T-cell (primary cell): ENCODE measurements around the gene MED27. TPM values are rescaled to one million over a fixed set of nuclear protein-coding genes. Genes with fewer than 3 reads are reported as not detected.

Experiments
- ATAC-seq, 4 experiments: fragments of 200-7000 bp in 3 of 4; fragments of 150-1000 bp in 1 of 4; cut with Tn5 transposase; replicated peaks in 1 of 4; 1 replicate in 3 of 4; 2 replicates in 1 of 4; pipeline ENCODE4 v1.10.0; 2021; ENCODE audit warnings: moderate library complexity in 3 of 4, mild to moderate bottlenecking in 2 of 4, moderate number of reproducible peaks in 1 of 4
- CTCF ChIA-PET, 2 donors: fragments of 300-600 bp; sonication (Branson Sonifier 250); formaldehyde crosslinking; loops; one replicate each; lab custom pipeline; 2022; ENCODE audit warnings: antibody characterized with exemption in 2 of 2; lab: Charles Lee
- POLR2A ChIA-PET, 2 donors: fragments of 300-600 bp; sonication (Branson Sonifier 250); formaldehyde crosslinking; loops; one replicate each; lab custom pipeline; 2022; ENCODE audit warnings: antibody characterized with exemption in 2 of 2; lab: Charles Lee
- DNase-seq, 35 experiments: peaks; one replicate each; pipeline versions ENCODE4 v3.0.0 to v3.0.0-alpha.2; 2013 to 2023
- H3K27ac ChIP-seq: one replicate; pipeline ENCODE4 v1.5.1; 2013; ENCODE audit warnings: low read length
- H3K27me3 ChIP-seq, 2 experiments: replicated peaks in 1 of 2; 1 replicate in 1 of 2; 2 replicates in 1 of 2; pipeline versions ENCODE4 v1.6.1 to v1.7.0; 2013; ENCODE audit warnings: low read length in 1 of 2, mixed read lengths in 1 of 2; ENCODE audit not compliant: control insufficient read depth in 2 of 2, insufficient read depth in 2 of 2; ENCODE audit errors: extremely low read depth in 1 of 2
- H3K36me3 ChIP-seq, 2 donors: 1 replicate in 1 of 2; 2 replicates in 1 of 2; pipeline versions ENCODE4 v1.6.1 to v1.7.0; 2013; ENCODE audit warnings: low read length in 1 of 2; ENCODE audit not compliant: control insufficient read depth in 2 of 2, insufficient read depth in 1 of 2; ENCODE audit errors: extremely low read depth in 1 of 2
- H3K4me1 ChIP-seq, 2 experiments: 1 replicate in 1 of 2; 2 replicates in 1 of 2; pipeline versions ENCODE4 v1.6.1 to v1.7.0; 2013; ENCODE audit warnings: low read length in 2 of 2, mixed read lengths in 1 of 2; ENCODE audit not compliant: insufficient read depth in 2 of 2, control insufficient read depth in 1 of 2; ENCODE audit errors: extremely low read depth in 1 of 2
- H3K4me3 ChIP-seq, 2 donors: 1 replicate in 1 of 2; 2 replicates in 1 of 2; pipeline versions ENCODE4 v1.5.1 to v1.7.0; 2013; ENCODE audit warnings: mild to moderate bottlenecking in 2 of 2, low read length in 1 of 2, moderate library complexity in 1 of 2; ENCODE audit not compliant: control insufficient read depth in 1 of 2; ENCODE audit errors: extremely low read depth in 1 of 2
- H3K9me3 ChIP-seq: 2 replicates; pipeline ENCODE4 v1.7.0; 2013
- H3K27ac Mint-ChIP-seq, 2 donors: one replicate each; pipeline ENCODE4 v1.8.0; 2020 to 2021; ENCODE audit warnings: mild to moderate bottlenecking in 2 of 2, mixed read lengths in 2 of 2
- H3K27me3 Mint-ChIP-seq, 2 donors: one replicate each; pipeline ENCODE4 v1.8.0; 2021 to 2022; ENCODE audit warnings: mixed read lengths in 2 of 2
- H3K36me3 Mint-ChIP-seq: one replicate; pipeline ENCODE4 v1.8.0; 2021; ENCODE audit warnings: mixed read lengths
- H3K4me1 Mint-ChIP-seq, 3 donors: one replicate each; pipeline ENCODE4 v1.8.0; 2020 to 2022; ENCODE audit warnings: mixed read lengths in 3 of 3, mild to moderate bottlenecking in 1 of 3
- H3K4me3 Mint-ChIP-seq, 3 donors: one replicate each; pipeline ENCODE4 v1.8.0; 2020 to 2022; ENCODE audit warnings: mild to moderate bottlenecking in 3 of 3, mixed read lengths in 3 of 3, moderate library complexity in 3 of 3
- H3K9me3 Mint-ChIP-seq, 3 donors: one replicate each; pipeline ENCODE4 v1.8.0; 2020 to 2022; ENCODE audit warnings: mixed read lengths in 3 of 3
- WGBS: methylation state at CpG from one replicate; pipeline ENCODE4 v1.1.5; 2013; ENCODE audit warnings: missing lambda C conversion rate; ENCODE audit not compliant: insufficient coverage; 5-methylcytosine and 5-hydroxymethylcytosine counted together
- total RNA-seq, 35 experiments: library from RNA in 6 of 35; stranded (reverse) in 6 of 35; fragments of 120-200 nt in 1 of 35; gene quantifications; one replicate each; pipeline versions ENCODE4 v1.2.1 to v1.2.4 and lab custom pipeline; 2013 to 2026

MED27 gene
- total RNA-seq, 5 donors from 2014 or later (not counting 1 experiment from before 2014, with no cell fraction given): 15.0 to 26.7 (median 17.6) TPM

GRCh38 chr9:131959887-131960286 lies 119.8 kb downstream of the MED27 start:
- H3K9me3 Mint-ChIP-seq: no peaks in the 10 kb centered on the region
- no peak overlapping the region for H3K27ac Mint-ChIP-seq
- CTCF ChIA-PET: no interaction called here
- H3K27me3 Mint-ChIP-seq: no peaks in the 10 kb centered on the region
- ATAC-seq: no peak
- H3K4me3 Mint-ChIP-seq: no peak overlapping the region
- H3K36me3 Mint-ChIP-seq: peaks cover 34% of the 10 kb centered on the region
- DNase-seq: no peak
- Histone ChIP-seq H3K27me3 (no peaks in the 10 kb centered on the region), H3K27ac (no peak overlapping the region), H3K9me3 (no peaks in the 10 kb centered on the region), H3K4me1 (no peaks in the 10 kb centered on the region), H3K36me3 (peaks cover 0 to 5% of the 10 kb centered on the region in 2 donors), H3K4me3 (no peak overlapping the region)
- WGBS: no CpG with 5 or more reads among the region's 2 CpGs
- POLR2A ChIA-PET: no interaction called here
- no peaks in the 10 kb centered on the region for H3K4me1 Mint-ChIP-seq

DNA sequence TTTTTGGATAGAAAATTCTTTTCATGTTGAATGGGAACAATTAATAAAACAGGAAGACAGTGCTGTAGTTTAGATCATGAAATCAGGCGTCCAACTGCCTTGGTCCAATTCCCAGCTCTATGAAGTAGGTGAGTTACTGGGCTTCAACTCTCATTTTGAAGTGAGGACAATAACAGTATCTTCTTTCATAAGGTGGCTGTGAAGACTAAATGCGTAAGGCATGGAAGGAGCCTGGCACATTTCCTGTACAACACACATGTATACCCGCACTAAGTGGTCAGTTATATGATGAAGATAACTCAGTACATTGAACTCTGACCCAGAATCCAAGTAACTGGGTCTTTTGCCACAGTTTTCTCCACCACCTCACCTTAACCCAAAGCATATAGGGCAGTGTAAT lies 120.6 kb downstream of the MED27 start:
- Histone ChIP-seq H3K4me1 (no peaks in the 10 kb centered on the region), H3K4me3 (no peak overlapping the region), H3K27me3 (no peaks in the 10 kb centered on the region), H3K36me3 (peaks cover 0 to 5% of the 10 kb centered on the region in 2 donors), H3K27ac (no peak overlapping the region), H3K9me3 (no peaks in the 10 kb centered on the region)
- ATAC-seq (no peak), DNase-seq (no peak)
- H3K27me3 Mint-ChIP-seq: no peaks in the 10 kb centered on the region
- ChIA-PET CTCF (no interaction called here), POLR2A (no interaction called here)
- no peaks in the 10 kb centered on the region for H3K4me1 Mint-ChIP-seq
- no peak overlapping the region for H3K4me3 Mint-ChIP-seq
- no peaks in the 10 kb centered on the region for H3K9me3 Mint-ChIP-seq
- H3K36me3 Mint-ChIP-seq: peaks cover 29% of the 10 kb centered on the region
- no CpG with 5 or more reads among the region's 3 CpGs for WGBS
- no peak overlapping the region for H3K27ac Mint-ChIP-seq

GRCh38 chr9:131954299-131954698 lies 125.4 kb downstream of the MED27 start:
- Mint-ChIP-seq H3K27me3 (no peaks in the 10 kb centered on the region), H3K9me3 (no peaks in the 10 kb centered on the region), H3K4me1 (peaks cover 0 to 3% (median 2%) of the 10 kb centered on the region in 3 donors), H3K4me3 (no peak overlapping the region), H3K27ac (no peak overlapping the region), H3K36me3 (peaks cover 22% of the 10 kb centered on the region)
- DNase-seq: no peak
- no peak for ATAC-seq
- H3K4me1 ChIP-seq: no peaks in the 10 kb centered on the region
- POLR2A ChIA-PET: no interaction called here
- no peak overlapping the region for H3K4me3 ChIP-seq
- H3K27ac ChIP-seq: no peak overlapping the region
- CTCF ChIA-PET: no interaction called here
- H3K27me3 ChIP-seq: no peaks in the 10 kb centered on the region
- no peaks in the 10 kb centered on the region for H3K9me3 ChIP-seq
- H3K36me3 ChIP-seq: peaks cover 0 to 5% of the 10 kb centered on the region in 2 donors
- WGBS: no CpG with 5 or more reads among the region's 1 CpG

DNA sequence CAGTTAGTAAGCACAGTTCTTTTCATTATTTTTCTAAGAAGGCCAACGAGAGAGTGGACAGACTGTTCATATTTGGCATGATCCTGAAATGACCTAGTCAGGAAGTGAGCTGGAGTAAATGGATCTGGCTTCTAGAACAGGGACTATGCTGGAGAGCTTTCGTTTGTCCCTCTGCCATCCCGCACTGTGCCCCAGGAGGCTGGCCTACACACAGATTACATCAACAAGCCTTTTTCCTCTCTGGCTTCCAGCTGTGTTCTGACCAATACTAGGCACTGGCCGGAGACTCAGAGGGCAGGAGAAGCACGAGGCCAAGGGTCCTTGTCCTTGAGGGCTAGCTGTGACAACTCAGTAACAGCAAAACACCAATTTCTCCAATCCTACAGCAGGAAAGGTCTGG lies 127.8 kb downstream of the MED27 start:
- 94% methylated on average over 2 of the region's 5 CpGs for whole genome bisulfite sequencing
- Mint-ChIP-seq H3K4me3 (no peak overlapping the region), H3K27me3 (no peaks in the 10 kb centered on the region), H3K9me3 (no peaks in the 10 kb centered on the region), H3K4me1 (peaks cover 2 to 6% (median 3%) of the 10 kb centered on the region in 3 donors), H3K36me3 (peaks cover 31% of the 10 kb centered on the region), H3K27ac (no peak overlapping the region)
- Histone ChIP-seq H3K4me3 (no peak overlapping the region), H3K27me3 (no peaks in the 10 kb centered on the region), H3K9me3 (no peaks in the 10 kb centered on the region), H3K36me3 (peaks cover 0 to 2% of the 10 kb centered on the region in 2 donors), H3K27ac (no peak overlapping the region), H3K4me1 (no peaks in the 10 kb centered on the region)
- ChIA-PET CTCF (no interaction called here), POLR2A (no interaction called here)
- no peak for ATAC-seq
- no peak for DNase-seq

DNA sequence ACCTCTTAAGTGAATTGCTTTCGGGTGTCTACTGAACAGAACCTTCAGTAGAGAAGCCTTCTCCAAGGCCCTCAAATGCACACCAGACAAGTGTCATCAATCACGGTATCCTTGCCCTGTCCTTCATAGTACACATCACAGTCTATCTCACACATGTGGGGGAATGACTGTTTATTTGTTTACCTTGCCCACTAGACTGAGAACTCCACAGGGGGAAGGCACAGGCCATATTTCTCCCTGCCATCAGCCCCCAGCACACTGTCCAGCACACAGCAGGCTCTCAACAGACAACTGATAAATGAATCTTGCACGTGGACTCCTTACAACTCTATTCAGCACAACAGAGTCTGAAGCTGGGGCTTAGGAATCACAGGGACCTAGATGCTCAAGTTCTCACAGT lies 128.5 kb downstream of the MED27 start:
- Histone ChIP-seq H3K27me3 (no peaks in the 10 kb centered on the region), H3K36me3 (peaks cover 0 to 2% of the 10 kb centered on the region in 2 donors), H3K4me3 (no peak overlapping the region), H3K4me1 (no peaks in the 10 kb centered on the region), H3K27ac (no peak overlapping the region), H3K9me3 (no peaks in the 10 kb centered on the region)
- ChIA-PET POLR2A (no interaction called here), CTCF (no interaction called here)
- WGBS: 100% methylated on average over 3 of the region's 3 CpGs
- Mint-ChIP-seq H3K4me3 (no peak overlapping the region), H3K36me3 (peaks cover 34% of the 10 kb centered on the region), H3K27ac (no peak overlapping the region), H3K4me1 (peaks cover 2 to 6% (median 3%) of the 10 kb centered on the region in 3 donors), H3K9me3 (no peaks in the 10 kb centered on the region), H3K27me3 (no peaks in the 10 kb centered on the region)
- no peak for ATAC-seq
- DNase-seq: no peak

- peaks cover 35% of the 10 kb centered on the region for H3K36me3 Mint-ChIP-seq
- H3K4me1 Mint-ChIP-seq: peaks cover 2 to 6% (median 3%) of the 10 kb centered on the region in 3 donors
- 100% methylated on average over 3 of the region's 9 CpGs for WGBS
- DNase-seq (no peak), ATAC-seq (no peak)
- H3K4me1 ChIP-seq: no peaks in the 10 kb centered on the region
- H3K36me3 ChIP-seq: peaks cover 0 to 1% of the 10 kb centered on the region in 2 donors
- ChIA-PET CTCF (no interaction called here), POLR2A (no interaction called here)
- no peaks in the 10 kb centered on the region for H3K27me3 Mint-ChIP-seq
- H3K4me3 Mint-ChIP-seq: no peak overlapping the region
- H3K9me3 ChIP-seq: no peaks in the 10 kb centered on the region
- no peak overlapping the region for H3K4me3 ChIP-seq
- H3K9me3 Mint-ChIP-seq: no peaks in the 10 kb centered on the region
- no peak overlapping the region for H3K27ac Mint-ChIP-seq
- no peak overlapping the region for H3K27ac ChIP-seq
- no peaks in the 10 kb centered on the region for H3K27me3 ChIP-seq
These were observed 129.2 kb downstream of the MED27 start for GRCh38 chr9:131950487-131950886.

GRCh38 chr9:131946180-131946579 lies 133.5 kb downstream of the MED27 start:
- no peak overlapping the region for H3K4me3 ChIP-seq
- no peaks in the 10 kb centered on the region for H3K27me3 ChIP-seq
- ATAC-seq: no peak
- H3K27me3 Mint-ChIP-seq: no peaks in the 10 kb centered on the region
- H3K4me1 Mint-ChIP-seq: peaks cover 2 to 6% (median 2%) of the 10 kb centered on the region in 3 donors
- no peak overlapping the region for H3K27ac ChIP-seq
- no peaks in the 10 kb centered on the region for H3K4me1 ChIP-seq
- POLR2A ChIA-PET: no interaction called here
- DNase-seq: no peak
- H3K36me3 Mint-ChIP-seq: peaks cover 50% of the 10 kb centered on the region
- WGBS: 83% methylated on average over 1 of the region's 2 CpGs
- H3K9me3 ChIP-seq: no peaks in the 10 kb centered on the region
- H3K4me3 Mint-ChIP-seq: no peak overlapping the region
- CTCF ChIA-PET: interaction anchor here in 1 of 2 donors (0.5 kb wide), 1 partner anchor 341 kb away, joined by 5 read pairs; no protein-coding TSS in a partner anchor
- H3K9me3 Mint-ChIP-seq: no peaks in the 10 kb centered on the region
- H3K27ac Mint-ChIP-seq: no peak overlapping the region
- no peaks in the 10 kb centered on the region for H3K36me3 ChIP-seq
